ENCODE results near the gene FAM216B.
"Not testable (repeated sequence)": the region's sequence is repeated elsewhere in the genome, so short reads cannot be mapped to it uniquely, and the experiment has no call there.

FAM216B gene

DNA sequence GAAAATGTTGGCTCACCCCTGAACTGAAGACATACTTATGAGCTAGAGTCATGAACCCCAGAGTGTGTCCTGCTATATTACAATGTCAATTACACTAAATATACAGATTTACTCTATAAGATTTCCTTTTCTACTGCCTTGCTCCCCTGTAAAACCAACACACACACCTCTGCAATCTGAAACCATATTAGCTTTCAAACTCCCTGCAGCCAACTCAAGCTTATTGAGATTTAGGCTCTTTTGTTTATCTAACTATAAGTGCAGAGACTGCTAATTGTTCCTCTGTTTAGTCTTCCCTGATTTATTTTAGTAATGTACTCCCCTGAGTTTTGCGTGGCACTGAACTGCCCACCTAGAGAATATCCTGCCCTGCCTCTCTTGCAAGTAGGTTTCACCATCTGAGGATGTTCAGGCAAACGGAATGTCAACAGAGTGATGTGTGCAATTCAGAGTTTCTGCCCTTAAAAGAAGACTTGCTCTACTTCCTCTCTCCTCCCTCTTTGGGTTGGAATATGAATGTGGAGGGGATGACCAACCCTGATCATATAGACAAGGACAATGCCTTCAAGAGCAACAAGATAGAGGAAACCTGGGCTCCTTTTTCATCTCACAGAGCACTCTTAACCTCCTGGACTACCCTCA lies 22.3 kb downstream of the FAM216B start:
- Histone ChIP-seq H3K4me3 (no peak overlapping the region), H3K27me3 (no peaks in the 10 kb centered on the region), H3K9me3 (no peaks in the 10 kb centered on the region), H3K4me2 (no peak overlapping the region), H4K20me1 (no peaks in the 10 kb centered on the region), H3K4me1 (peaks cover 19% of the 10 kb centered on the region), H3K36me3 (no peaks in the 10 kb centered on the region), H3K9ac (no peak overlapping the region), H3K27ac (no peak overlapping the region)
- TF ChIP-seq Cebpa-rat (IDR thresholded peaks at IDR 0.05), result no peak

GRCh38 chr13:42804244-42804874 lies 23.0 kb downstream of the FAM216B start:
- no peak for TF ChIP-seq Cebpa-rat (IDR thresholded peaks at IDR 0.05)
- no peak overlapping the region for H3K27ac ChIP-seq
- H3K4me2 ChIP-seq, result no peak overlapping the region

DNA sequence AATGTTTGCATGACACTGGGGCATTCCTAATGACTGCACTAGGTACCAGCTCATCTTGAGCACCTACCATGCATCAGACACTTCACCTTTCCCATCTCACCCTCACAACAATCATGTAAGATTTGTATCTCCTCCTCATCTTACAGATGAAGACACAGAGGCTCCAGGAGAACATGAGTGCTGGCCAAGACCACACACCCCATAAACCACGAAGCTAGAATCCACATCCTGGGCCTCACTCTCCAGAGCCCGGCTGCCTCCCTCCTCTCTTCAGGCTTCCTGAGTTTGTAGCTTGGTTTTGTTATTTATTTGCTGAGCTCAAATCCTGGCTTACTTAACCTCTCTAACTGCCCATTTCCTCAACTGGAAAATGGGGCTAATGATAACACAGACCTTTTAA lies 25.9 kb downstream of the FAM216B start:
- H3K4me2 ChIP-seq, result peak overlapping the region; percentile 60
- H3K27ac ChIP-seq, result no peak overlapping the region
- no peak overlapping the region for H3K4me3 ChIP-seq
- no peaks in the 10 kb centered on the region for H4K20me1 ChIP-seq
- H3K4me1 ChIP-seq, result peaks cover 24% of the 10 kb centered on the region
- H3K27me3 ChIP-seq, result no peaks in the 10 kb centered on the region
- H3K36me3 ChIP-seq, result no peaks in the 10 kb centered on the region
- H3K9me3 ChIP-seq, result no peaks in the 10 kb centered on the region
- TF ChIP-seq Cebpa-rat (IDR thresholded peaks at IDR 0.05), result no peak
- no peak overlapping the region for H3K9ac ChIP-seq

More at GRCh38 chr13:42804244-42804874, 23.0 kb downstream of the FAM216B start:
- Histone ChIP-seq H3K27me3 (no peaks in the 10 kb centered on the region), H4K20me1 (no peaks in the 10 kb centered on the region), H3K36me3 (no peaks in the 10 kb centered on the region), H3K9ac (no peak overlapping the region), H3K4me1 (peaks cover 19% of the 10 kb centered on the region), H3K9me3 (no peaks in the 10 kb centered on the region), H3K4me3 (no peak overlapping the region)

DNA sequence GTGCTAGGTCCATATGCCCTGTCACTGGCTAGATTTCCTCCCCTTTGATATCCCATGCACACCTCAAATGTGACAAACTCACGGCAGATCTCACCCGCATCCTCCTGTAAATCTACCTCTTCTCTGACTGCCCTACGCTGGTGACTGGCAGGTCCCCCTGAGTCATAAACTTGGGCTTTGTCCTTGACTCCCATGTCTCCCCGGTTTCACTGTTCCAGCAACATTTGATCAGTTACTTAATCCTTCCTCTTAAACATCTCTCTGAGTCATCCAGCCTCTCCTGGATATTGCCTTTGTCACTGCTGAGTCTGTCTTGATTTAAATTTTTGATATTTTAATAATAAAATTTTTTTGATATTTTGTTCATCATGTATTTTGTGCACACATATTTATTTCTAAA lies 26.5 kb downstream of the FAM216B start:
- H3K4me1 ChIP-seq, result peaks cover 24% of the 10 kb centered on the region
- H3K27ac ChIP-seq, result no peak overlapping the region
- no peaks in the 10 kb centered on the region for H3K36me3 ChIP-seq
- TF ChIP-seq Cebpa-rat (IDR thresholded peaks at IDR 0.05), result no peak
- no peak overlapping the region for H3K4me3 ChIP-seq
- H3K9ac ChIP-seq, result no peak overlapping the region
- H3K9me3 ChIP-seq, result no peaks in the 10 kb centered on the region
- H3K27me3 ChIP-seq, result no peaks in the 10 kb centered on the region
- H4K20me1 ChIP-seq, result no peaks in the 10 kb centered on the region
- H3K4me2 ChIP-seq, result no peak overlapping the region

GRCh38 chr13:42808341-42808940 lies 27.1 kb downstream of the FAM216B start:
- no peak for TF ChIP-seq Cebpa-rat (IDR thresholded peaks at IDR 0.05)
- H3K36me3 ChIP-seq, result no peaks in the 10 kb centered on the region
- no peak overlapping the region for H3K4me3 ChIP-seq
- H3K4me2 ChIP-seq, result no peak overlapping the region
- H3K9ac ChIP-seq, result no peak overlapping the region
- H4K20me1 ChIP-seq, result no peaks in the 10 kb centered on the region
- peaks cover 24% of the 10 kb centered on the region for H3K4me1 ChIP-seq
- H3K9me3 ChIP-seq, result no peaks in the 10 kb centered on the region
- H3K27me3 ChIP-seq, result no peaks in the 10 kb centered on the region
- H3K27ac ChIP-seq, result no peak overlapping the region

GRCh38 chr13:42812316-42812715 lies 30.9 kb downstream of the FAM216B start:
- Histone ChIP-seq H4K20me1 (no peaks in the 10 kb centered on the region), H3K36me3 (no peaks in the 10 kb centered on the region), H3K9me3 (no peaks in the 10 kb centered on the region), H3K4me2 (no peak overlapping the region), H3K4me3 (no peak overlapping the region), H3K9ac (no peak overlapping the region), H3K27ac (no peak overlapping the region), H3K4me1 (peaks cover 11% of the 10 kb centered on the region), H3K27me3 (no peaks in the 10 kb centered on the region)
- TF ChIP-seq Cebpa-rat (IDR thresholded peaks at IDR 0.05), result no peak

DNA sequence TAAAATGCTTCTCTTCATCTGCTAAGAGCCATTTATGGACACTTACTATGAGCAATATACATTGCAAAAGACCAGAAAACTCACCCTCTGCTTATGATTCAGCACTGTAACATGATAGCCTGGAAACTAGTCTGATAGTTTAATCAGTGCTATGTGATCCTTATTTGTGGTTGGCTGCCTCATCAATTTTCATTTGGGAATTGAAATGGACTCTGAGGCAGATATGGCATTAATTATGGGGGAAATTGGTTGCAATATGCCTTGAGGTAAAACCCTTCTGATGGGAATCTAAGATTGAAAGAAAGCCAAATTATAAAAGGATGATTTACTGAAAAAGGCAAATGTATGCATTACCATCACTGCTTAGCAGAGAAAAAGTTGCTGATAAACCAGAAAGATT lies 33.5 kb downstream of the FAM216B start:
- no peak overlapping the region for H3K4me3 ChIP-seq
- H3K27ac ChIP-seq, result no peak overlapping the region
- no peaks in the 10 kb centered on the region for H3K36me3 ChIP-seq
- no peak overlapping the region for H3K4me2 ChIP-seq
- TF ChIP-seq Cebpa-rat (IDR thresholded peaks at IDR 0.05), result no peak
- H3K9me3 ChIP-seq, result peaks cover 13% of the 10 kb centered on the region
- no peaks in the 10 kb centered on the region for H4K20me1 ChIP-seq
- peaks cover 5% of the 10 kb centered on the region for H3K4me1 ChIP-seq
- H3K9ac ChIP-seq, result no peak overlapping the region
- H3K27me3 ChIP-seq, result no peaks in the 10 kb centered on the region

DNA sequence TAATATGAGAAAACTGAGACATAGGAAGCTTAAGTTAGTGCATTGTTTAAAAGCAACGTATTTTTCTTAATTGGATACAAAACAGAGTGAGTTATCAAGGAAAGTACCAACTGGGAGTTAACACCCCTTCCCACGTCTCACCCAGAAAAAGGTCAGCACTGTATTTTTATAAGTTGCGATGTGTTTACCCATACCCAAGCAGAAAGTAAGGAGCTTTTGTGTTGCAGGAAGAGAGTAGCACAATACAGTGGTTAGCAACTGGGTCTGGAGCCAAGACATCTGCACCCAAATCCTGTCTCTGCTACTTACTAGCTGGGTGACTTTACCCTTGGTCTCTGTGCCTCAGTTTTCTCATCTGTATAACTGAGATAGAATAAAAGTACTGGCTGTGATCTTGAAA lies 34.3 kb downstream of the FAM216B start:
- no peak overlapping the region for H3K4me2 ChIP-seq
- no peaks in the 10 kb centered on the region for H3K36me3 ChIP-seq
- H3K9me3 ChIP-seq, result peaks cover 13% of the 10 kb centered on the region
- H3K9ac ChIP-seq, result no peak overlapping the region
- H4K20me1 ChIP-seq, result no peaks in the 10 kb centered on the region
- no peak overlapping the region for H3K4me3 ChIP-seq
- H3K27ac ChIP-seq, result no peak overlapping the region
- no peaks in the 10 kb centered on the region for H3K27me3 ChIP-seq
- H3K4me1 ChIP-seq, result peaks cover 5% of the 10 kb centered on the region
- TF ChIP-seq Cebpa-rat (IDR thresholded peaks at IDR 0.05), result no peak

DNA sequence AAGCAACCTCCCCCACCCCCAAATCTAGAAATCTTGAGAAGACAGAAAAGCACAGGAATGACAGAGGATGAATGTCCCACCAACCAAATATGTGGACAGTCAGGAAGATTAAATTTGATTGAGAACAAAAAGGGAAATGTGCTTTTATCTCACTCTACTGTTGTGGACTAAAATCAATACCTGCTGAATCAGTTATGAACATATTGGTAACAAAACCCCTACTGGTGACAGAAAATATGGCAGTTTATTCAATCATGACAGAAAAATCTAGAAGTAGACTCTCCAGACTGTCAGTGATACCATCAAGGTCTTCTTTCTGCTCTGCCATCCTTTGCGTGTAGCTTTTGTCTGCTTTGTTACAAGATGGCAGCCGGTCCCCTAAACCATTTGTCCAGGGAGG lies 35.2 kb downstream of the FAM216B start:
- TF ChIP-seq Cebpa-rat (IDR thresholded peaks at IDR 0.05), result no peak
- no peak overlapping the region for H3K27ac ChIP-seq

GRCh38 chr13:42819687-42820086 lies 38.3 kb downstream of the FAM216B start:
- H3K27me3 ChIP-seq, H3K36me3 ChIP-seq, H3K4me1 ChIP-seq, H3K4me3 ChIP-seq, H3K4me2 ChIP-seq, H3K9ac ChIP-seq, H4K20me1 ChIP-seq, H3K27ac ChIP-seq: not testable (repeated sequence)
- H3K9me3 ChIP-seq, result peaks cover 13% of the 10 kb centered on the region

More for the DNA sequence above, 35.2 kb downstream of the FAM216B start:
- Histone ChIP-seq H3K9me3 (peaks cover 13% of the 10 kb centered on the region), H4K20me1 (no peaks in the 10 kb centered on the region), H3K27me3 (no peaks in the 10 kb centered on the region), H3K4me1 (peaks cover 2% of the 10 kb centered on the region), H3K36me3 (no peaks in the 10 kb centered on the region), H3K4me3 (no peak overlapping the region), H3K9ac (no peak overlapping the region), H3K4me2 (no peak overlapping the region)
